H1 (cell line): Measurements from ENCODE around the gene CAMTA2. TPM values are rescaled to one million over a fixed set of nuclear protein-coding genes. Genes with fewer than 3 reads are reported as not detected.

ENCODE experiments used
- CTCF ChIA-PET: fragments of 300-600 bp; sonication (Branson Sonifier 250); formaldehyde crosslinking; loops from one replicate; lab custom pipeline; 2021; ENCODE audit not compliant: partially characterized antibody; lab: Charles Lee
- POLR2A ChIA-PET: fragments of 300-600 bp; sonication (Branson Sonifier 250); formaldehyde crosslinking; loops from one replicate; lab custom pipeline; 2021; ENCODE audit warnings: inconsistent platforms; ENCODE audit not compliant: partially characterized antibody; lab: Charles Lee
- DNase-seq, 2 experiments: peaks; one replicate each; pipeline versions ENCODE4 v3.0.0 to v3.0.0-alpha.2; 2010 to 2022; ENCODE audit warnings: low spot score in 2 of 2, low read depth in 1 of 2, mixed read lengths in 1 of 2
- FAIRE-seq: peaks from 2 replicates; lab custom pipeline; 2011; peaks lifted over from hg19 to GRCh38; lab: Jason Lieb, UNC
- H2AFZ ChIP-seq: 2 replicates; pipeline ENCODE4 v1.8.1; 2012; ENCODE audit warnings: low read length, inconsistent platforms
- H2AK5ac ChIP-seq: 2 replicates; pipeline ENCODE4 v1.6.1; 2013; ENCODE audit warnings: low read depth, low read length
- H2BK120ac ChIP-seq: replicated peaks from 2 replicates; pipeline ENCODE3; 2013; ENCODE audit warnings: low read depth, low read length, inconsistent platforms
- H2BK12ac ChIP-seq: 2 replicates; pipeline ENCODE4 v1.6.1; 2013; ENCODE audit warnings: low read depth, low read length
- H2BK15ac ChIP-seq: 2 replicates; pipeline ENCODE4 v1.6.1; 2013; ENCODE audit warnings: low read length
- H2BK20ac ChIP-seq: 2 replicates; pipeline ENCODE4 v1.6.1; 2013; ENCODE audit warnings: low read length
- H2BK5ac ChIP-seq: 2 replicates; pipeline ENCODE4 v1.6.1; 2013; ENCODE audit warnings: low read depth, low read length
- H3K14ac ChIP-seq: 2 replicates; pipeline ENCODE4 v1.6.1; 2013; ENCODE audit warnings: inconsistent platforms; ENCODE audit not compliant: insufficient read length
- H3K18ac ChIP-seq: 2 replicates; pipeline ENCODE4 v1.6.1; 2013; ENCODE audit warnings: low read length; ENCODE audit errors: extremely low read depth
- H3K23ac ChIP-seq: 2 replicates; pipeline ENCODE4 v1.6.1; 2013; ENCODE audit warnings: inconsistent platforms; ENCODE audit not compliant: insufficient read length
- H3K23me2 ChIP-seq: 2 replicates; pipeline ENCODE4 v1.6.1; 2013; ENCODE audit warnings: low read depth, low read length
- H3K27ac ChIP-seq: 2 replicates; pipeline ENCODE4 v1.6.1; 2011; ENCODE audit warnings: low read depth, low read length, inconsistent platforms
- H3K27me3 ChIP-seq, 4 experiments: replicated peaks in 1 of 4; 1 replicate in 1 of 4; 2 replicates in 3 of 4; pipeline versions ENCODE4 v1.6.1 to v1.8.1; 2011 to 2013; ENCODE audit warnings: low read length in 3 of 4, mild to moderate bottlenecking in 3 of 4, inconsistent platforms in 2 of 4, mixed read lengths in 2 of 4, moderate library complexity in 1 of 4; ENCODE audit not compliant: control insufficient read depth in 3 of 4, insufficient read depth in 3 of 4; ENCODE audit errors: extremely low read depth in 1 of 4
- H3K36me3 ChIP-seq, 4 experiments: 2 replicates each; pipeline versions ENCODE4 v1.6.1 to v1.8.1; 2011 to 2013; ENCODE audit warnings: mild to moderate bottlenecking in 4 of 4, low read length in 3 of 4, moderate library complexity in 2 of 4, control low read depth in 1 of 4, inconsistent platforms in 1 of 4; ENCODE audit not compliant: insufficient read depth in 4 of 4, control insufficient read depth in 2 of 4
- H3K4ac ChIP-seq: replicated peaks from 2 replicates; pipeline ENCODE3; 2013; ENCODE audit warnings: low read length, low read depth, mixed read lengths, inconsistent platforms; ENCODE audit not compliant: insufficient read length
- H3K4me1 ChIP-seq, 4 experiments: replicated peaks in 1 of 4; 1 replicate in 1 of 4; 2 replicates in 3 of 4; pipeline versions ENCODE4 v1.6.1 to v1.8.1; 2011 to 2013; ENCODE audit warnings: low read length in 3 of 4, inconsistent platforms in 2 of 4, mixed read lengths in 1 of 4; ENCODE audit not compliant: insufficient read depth in 4 of 4, control insufficient read depth in 3 of 4
- H3K4me2 ChIP-seq, 2 experiments: 2 replicates each; pipeline versions ENCODE4 v1.6.1 to v1.8.1; 2011 to 2013; ENCODE audit warnings: low read depth in 2 of 2, low read length in 2 of 2, control low read depth in 1 of 2, inconsistent platforms in 1 of 2, mild to moderate bottlenecking in 1 of 2; ENCODE audit not compliant: insufficient read depth in 1 of 2
- H3K4me3 ChIP-seq, 4 experiments: fragments of 200-600, 300-600 bp in 1 of 4; sonication (generic), shearing (Covaris generic), sonication (Bioruptor Twin) in 1 of 4; 2 replicates each; pipeline versions ENCODE4 v1.5.1 to v1.8.1; 2011 to 2016; ENCODE audit warnings: low read length in 4 of 4, low read depth in 3 of 4, control low read depth in 2 of 4, inconsistent platforms in 2 of 4, mild to moderate bottlenecking in 2 of 4, mixed read lengths in 1 of 4, moderate library complexity in 1 of 4; ENCODE audit not compliant: insufficient read depth in 2 of 4; ENCODE audit errors: extremely low read depth in 1 of 4
- H3K56ac ChIP-seq: replicated peaks from 2 replicates; pipeline ENCODE3; 2013; ENCODE audit warnings: low read depth, mild to moderate bottlenecking, mixed read lengths, low read length, inconsistent platforms; ENCODE audit not compliant: insufficient read length
- H3K79me1 ChIP-seq: 2 replicates; pipeline ENCODE4 v1.6.1; 2013; ENCODE audit warnings: low read depth, low read length, control low read depth
- H3K79me2 ChIP-seq, 2 experiments: 2 replicates each; pipeline versions ENCODE4 v1.6.1 to v1.8.1; 2012 to 2013; ENCODE audit warnings: low read length in 2 of 2, mild to moderate bottlenecking in 2 of 2, inconsistent platforms in 1 of 2; ENCODE audit not compliant: insufficient read depth in 2 of 2, control insufficient read depth in 1 of 2
- H3K9ac ChIP-seq, 4 experiments: replicated peaks in 1 of 4; 1 replicate in 1 of 4; 2 replicates in 3 of 4; pipeline versions ENCODE4 v1.6.1 to v1.8.1; 2011 to 2013; ENCODE audit warnings: low read depth in 3 of 4, low read length in 3 of 4, control low read depth in 2 of 4, mild to moderate bottlenecking in 2 of 4, moderate library complexity in 2 of 4, inconsistent platforms in 1 of 4; ENCODE audit errors: extremely low read depth in 1 of 4
- H3K9me3 ChIP-seq, 2 experiments: 2 replicates each; pipeline versions ENCODE4 v1.6.1 to v1.8.1; 2012 to 2013; ENCODE audit warnings: mild to moderate bottlenecking in 2 of 2, moderate library complexity in 2 of 2, control low read depth in 1 of 2, inconsistent platforms in 1 of 2, low read depth in 1 of 2, low read length in 1 of 2, mixed read lengths in 1 of 2; ENCODE audit not compliant: insufficient read depth in 2 of 2
- H4K20me1 ChIP-seq, 2 experiments: replicated peaks in 1 of 2; 2 replicates each; pipeline versions ENCODE3 to v1.8.1; 2011 to 2013; ENCODE audit warnings: inconsistent platforms in 2 of 2, low read length in 2 of 2, mild to moderate bottlenecking in 1 of 2; ENCODE audit not compliant: insufficient read depth in 2 of 2, control insufficient read depth in 1 of 2
- H4K5ac ChIP-seq: 2 replicates; pipeline ENCODE4 v1.6.1; 2013; ENCODE audit warnings: low read length, low read depth, mixed read lengths, inconsistent platforms; ENCODE audit not compliant: insufficient read length
- H4K8ac ChIP-seq: 2 replicates; pipeline ENCODE4 v1.8.0; 2013; ENCODE audit warnings: mild to moderate bottlenecking, moderate library complexity, low read length, inconsistent platforms; ENCODE audit not compliant: insufficient read depth; ENCODE audit errors: extremely low read depth
- H4K91ac ChIP-seq: replicated peaks from 2 replicates; pipeline ENCODE3; 2013; ENCODE audit warnings: low read length, mixed read lengths, inconsistent platforms; ENCODE audit not compliant: insufficient read length
- CTBP2 ChIP-seq: IDR thresholded peaks from 2 replicates; pipeline ENCODE4 v1.7.0; 2011; ENCODE audit warnings: borderline replicate concordance, mild to moderate bottlenecking, moderate library complexity, mixed read lengths, low read length; ENCODE audit not compliant: insufficient read depth, insufficient read length
- RNF2 ChIP-seq: fragments of 200-900, 300-1000 bp; sonication (generic); IDR thresholded peaks from 2 replicates; pipeline ENCODE4 v1.7.1; 2016; ENCODE audit warnings: borderline replicate concordance, low read depth, mild to moderate bottlenecking, antibody characterized with exemption, low read length; ENCODE audit not compliant: poor library complexity, severe bottlenecking; ENCODE audit errors: missing control alignments
- TBP ChIP-seq: IDR thresholded peaks from 2 replicates; pipeline ENCODE4 v1.6.1; 2011; ENCODE audit warnings: low read depth, low read length, improper control_type of control experiment
- YY1 ChIP-seq: IDR thresholded peaks from 2 replicates; pipeline ENCODE4 v1.6.1; 2011; ENCODE audit warnings: low read depth, mild to moderate bottlenecking, low read length
- WGBS, 2 experiments: shearing (Covaris generic) in 1 of 2; methylation state at CpG; one replicate each; pipeline versions ENCODE4 v1.1.6 to v1.1.7; 2013 to 2015; ENCODE audit warnings: low lambda C conversion rate in 2 of 2, mixed read lengths in 2 of 2, inconsistent platforms in 1 of 2, low coverage in 1 of 2, missing lambda C conversion rate in 1 of 2; ENCODE audit not compliant: insufficient replicate concordance in 2 of 2, insufficient coverage in 1 of 2, insufficient read length in 1 of 2; ENCODE audit errors: extremely low coverage in 1 of 2, missing lambda C conversion rate in 1 of 2; 5-methylcytosine and 5-hydroxymethylcytosine counted together
- polyA plus RNA-seq, 7 experiments: library from polyadenylated mRNA; depleted of rRNA in 3 of 7; stranded (reverse) in 5 of 7; unstranded in 2 of 7; fragments of >200 nt in 5 of 7; fragments of 200-250 nt in 2 of 7; gene quantifications; 1 replicate in 5 of 7; 2 replicates in 1 of 7; 4 replicates in 1 of 7; pipeline versions ENCODE4 v1.2.1 to v1.2.3, GENCODE V29; 2011 to 2013; ENCODE audit warnings: missing spikeins in 2 of 7, mixed read lengths in 2 of 7
- total RNA-seq: library from RNA; stranded (reverse); fragmentation: NEBNext Ultra II Directional; extraction: Animal tissue kit (Norgen Biotek cat#: 25700); gene quantifications from 2 replicates; pipeline ENCODE4 v1.2.1, GENCODE V29; 2021

Gene CAMTA2
- total and polyA plus RNA-seq, 2 of the 8 experiments (the other 6 are each of a cell fraction or from before 2014, with no cell fraction given), result 5.5 to 12.0 TPM

DNA sequence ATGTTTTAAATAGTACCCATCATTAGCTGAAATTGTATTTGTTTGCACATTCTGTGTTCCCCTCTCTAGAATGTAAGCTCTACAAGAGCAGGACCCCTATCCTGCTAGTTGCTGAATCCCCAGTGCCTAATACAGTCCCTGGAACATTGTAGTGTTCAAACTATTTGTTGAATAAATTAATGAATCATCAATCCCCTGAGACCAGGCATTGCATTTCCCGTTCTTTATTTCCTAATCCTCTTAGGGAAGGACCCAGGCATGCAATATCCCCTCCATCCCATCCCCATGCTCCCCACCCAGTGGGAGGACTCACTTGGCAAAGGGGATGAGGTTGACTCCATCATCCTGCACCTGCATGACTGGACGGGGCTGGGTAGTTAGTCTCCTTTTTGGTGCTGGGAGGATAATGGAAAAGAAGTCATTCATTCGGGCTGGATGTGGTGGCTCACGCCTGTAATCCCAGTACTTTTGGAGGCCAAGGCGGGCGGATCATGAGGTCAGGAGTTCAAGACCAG, 6.7 kb upstream of the CAMTA2 start:
- Histone ChIP-seq H4K8ac (no peak overlapping the region), H2BK15ac (no peak overlapping the region), H4K91ac (no peak overlapping the region), H3K36me3 (no peaks in the 10 kb centered on the region), H3K79me2 (peaks cover 0 to 8% of the 10 kb centered on the region in 2 experiments; a peak in 2 of 4 replicates), H2BK120ac (no peak overlapping the region), H2BK5ac (no peak overlapping the region), H2BK20ac (no peak overlapping the region), H4K20me1 (no peaks in the 10 kb centered on the region), H3K27ac (no peak overlapping the region), H4K5ac (no peak overlapping the region), H3K4ac (no peak overlapping the region), H2AK5ac (no peak overlapping the region), H2AFZ (no peak overlapping the region), H3K79me1 (peaks cover 8% of the 10 kb centered on the region), H3K23me2 (peaks cover 13% of the 10 kb centered on the region), H3K23ac (no peak overlapping the region), H2BK12ac (no peak overlapping the region), H3K14ac (no peak overlapping the region), H3K56ac (no peak overlapping the region), H3K9ac (no peak overlapping the region), H3K9me3 (no peaks in the 10 kb centered on the region), H3K27me3 (peaks cover 0 to 14% (median 2%) of the 10 kb centered on the region in 4 experiments; a peak in 4 of 7 replicates), H3K4me2 (no peak overlapping the region), H3K4me1 (peaks cover under 1 to 8% (median 7%) of the 10 kb centered on the region in 4 experiments), H3K18ac (no peak overlapping the region), H3K4me3 (no peak overlapping the region)
- TF ChIP-seq CTBP2 (no peak), YY1 (no peak), RNF2 (no peak), TBP (no peak)
- ChIA-PET CTCF (interaction anchor here (1.5 kb wide), 1 partner anchor 13 kb away, joined by 5 read pairs; no protein-coding TSS in a partner anchor), POLR2A (interaction anchor here (1.2 to 1.9 kb wide), 2 partner anchors 30 to 42 kb away, joined by 3 to 4 read pairs; no protein-coding TSS in a partner anchor)
- DNase-seq (no peak), FAIRE-seq (no peak)
- WGBS, 2 experiments, result 86% methylated on average over 6 of the region's 6 CpGs; no CpG with 5 or more reads in 1 of the 2 experiments
